Neural crest cell (in vitro differentiated cells): ENCODE data around the gene KCNMB2. TPM values are rescaled to one million over a fixed set of nuclear protein-coding genes. Genes with fewer than 3 reads are reported as not detected.

Source experiments
- DNase-seq: peaks from one replicate; pipeline ENCODE4 v3.0.0; 2021; ENCODE audit warnings: low read depth, mixed read lengths, low spot score
- H3K27ac Mint-ChIP-seq: one replicate; pipeline ENCODE4 v1.8.0; 2021; ENCODE audit warnings: mild to moderate bottlenecking, mixed read lengths; ENCODE audit not compliant: unreplicated experiment
- H3K27me3 Mint-ChIP-seq: 2 replicates; pipeline ENCODE4 v1.8.0; 2021; ENCODE audit warnings: low read depth, mild to moderate bottlenecking, mixed read lengths
- H3K36me3 Mint-ChIP-seq: 2 replicates; pipeline ENCODE4 v1.8.0; 2021; ENCODE audit warnings: low read depth, mild to moderate bottlenecking, mixed read lengths
- H3K4me1 Mint-ChIP-seq: 2 replicates; pipeline ENCODE4 v1.8.0; 2021; ENCODE audit warnings: mixed read lengths
- H3K4me3 Mint-ChIP-seq: one replicate; pipeline ENCODE4 v1.8.0; 2021; ENCODE audit warnings: mild to moderate bottlenecking, mixed read lengths
- H3K9me3 Mint-ChIP-seq: 2 replicates; pipeline ENCODE4 v1.8.0; 2021; ENCODE audit warnings: mixed read lengths
- CTCF ChIP-seq: fragments of 200-600 bp; sonication (generic); conservative IDR thresholded peaks from 2 replicates; pipeline ENCODE4 v1.5.0; 2021; ENCODE audit warnings: antibody characterized with exemption, mild to moderate bottlenecking
- total RNA-seq: library from RNA; stranded (reverse); gene quantifications from 2 replicates; pipeline ENCODE4 v1.2.1, GENCODE V29; 2021

KCNMB2 gene
- total RNA-seq, 1 donor from 2014 or later: 0.84 TPM

GRCh38 chr3:178709051-178709450 is 172.8 kb downstream of the KCNMB2 start:
- Mint-ChIP-seq H3K27me3 (no peaks in the 10 kb centered on the region), H3K9me3 (no peaks in the 10 kb centered on the region), H3K36me3 (no peaks in the 10 kb centered on the region), H3K27ac (no peak overlapping the region), H3K4me3 (no peak overlapping the region), H3K4me1 (no peaks in the 10 kb centered on the region)
- TF ChIP-seq CTCF: no peak
- no peak for DNase-seq

- Mint-ChIP-seq H3K9me3 (no peaks in the 10 kb centered on the region), H3K4me3 (no peak overlapping the region), H3K36me3 (no peaks in the 10 kb centered on the region), H3K27ac (no peak overlapping the region), H3K4me1 (no peaks in the 10 kb centered on the region), H3K27me3 (no peaks in the 10 kb centered on the region)
- no peak for TF ChIP-seq CTCF
- DNase-seq: no peak
These were observed 175.5 kb downstream of the KCNMB2 start for GRCh38 chr3:178711753-178712152.

GRCh38 chr3:178712247-178712646 is 176.0 kb downstream of the KCNMB2 start:
- H3K4me3 Mint-ChIP-seq: no peak overlapping the region
- no peaks in the 10 kb centered on the region for H3K27me3 Mint-ChIP-seq
- no peaks in the 10 kb centered on the region for H3K9me3 Mint-ChIP-seq
- no peak for DNase-seq
- H3K27ac Mint-ChIP-seq: no peak overlapping the region
- no peak for TF ChIP-seq CTCF
- H3K36me3 Mint-ChIP-seq: no peaks in the 10 kb centered on the region
- H3K4me1 Mint-ChIP-seq: no peaks in the 10 kb centered on the region

GRCh38 chr3:178714925-178715832 is 178.9 kb downstream of the KCNMB2 start:
- no peak for DNase-seq
- Mint-ChIP-seq H3K4me3 (no peak overlapping the region), H3K27me3 (no peaks in the 10 kb centered on the region), H3K4me1 (no peaks in the 10 kb centered on the region), H3K9me3 (no peaks in the 10 kb centered on the region), H3K27ac (no peak overlapping the region), H3K36me3 (no peaks in the 10 kb centered on the region)
- TF ChIP-seq CTCF: no peak

- no peaks in the 10 kb centered on the region for H3K27me3 Mint-ChIP-seq
- no peaks in the 10 kb centered on the region for H3K4me1 Mint-ChIP-seq
- H3K27ac Mint-ChIP-seq: no peak overlapping the region
- peaks cover 2% of the 10 kb centered on the region for H3K9me3 Mint-ChIP-seq
- no peak for TF ChIP-seq CTCF
- peaks cover 2% of the 10 kb centered on the region for H3K36me3 Mint-ChIP-seq
- no peak for DNase-seq
- H3K4me3 Mint-ChIP-seq: no peak overlapping the region
These were observed 182.9 kb downstream of the KCNMB2 start for GRCh38 chr3:178718995-178719635.
